A673 (cell line): ENCODE measurements around the gene BIVM.

Experiments
- EZH2 ChIP-seq: fragments of 200-600 bp; sonication (generic); IDR thresholded peaks from 2 replicates; pipeline ENCODE4 v1.6.1; 2017; ENCODE audit warnings: borderline replicate concordance, low read depth, mild to moderate bottlenecking, mixed read lengths, antibody characterized with exemption, low read length; ENCODE audit not compliant: poor library complexity, severe bottlenecking
- TF ChIP-seq, protein P1 (sequence below): fragments of 300-800, 200-600 bp; sonication (generic); conservative IDR thresholded peaks from 2 replicates; pipeline ENCODE4 v1.5.1; 2017; ENCODE audit warnings: low read depth, mild to moderate bottlenecking, antibody characterized with exemption, low read length, moderate library complexity, mixed read lengths

DNA sequence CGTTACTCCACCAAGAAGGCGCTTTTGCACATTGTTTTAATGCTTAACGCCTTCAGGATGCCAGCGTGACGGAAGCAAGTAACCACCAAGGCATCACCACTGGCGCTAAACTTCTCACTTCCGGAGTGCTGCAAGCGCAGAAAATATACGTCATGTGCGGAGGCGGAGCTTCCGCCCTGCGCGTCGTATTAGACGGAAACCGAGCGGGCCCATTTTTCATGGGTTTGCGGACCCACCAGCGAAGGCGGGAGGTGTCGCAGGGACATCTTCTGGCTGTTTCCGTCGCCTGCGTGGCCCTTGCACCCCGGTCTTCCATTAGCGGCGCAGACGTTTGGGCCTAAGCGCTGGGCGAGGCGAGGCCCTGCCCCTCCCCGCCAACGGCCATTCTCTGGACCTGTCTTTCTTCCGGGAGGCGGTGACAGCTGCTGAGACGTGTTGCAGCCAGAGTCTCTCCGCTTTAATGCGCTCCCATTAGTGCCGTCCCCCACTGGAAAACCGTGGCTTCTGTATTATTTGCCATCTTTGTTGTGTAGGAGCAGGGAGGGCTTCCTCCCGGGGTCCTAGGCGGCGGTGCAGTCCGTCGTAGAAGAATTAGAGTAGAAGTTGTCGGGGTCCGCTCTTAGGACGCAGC is 46.8 kb downstream of the BIVM start, which contains the start of gene ERCC5:
- no peak for TF ChIP-seq EZH2
- TF ChIP-seq, protein P1, sequence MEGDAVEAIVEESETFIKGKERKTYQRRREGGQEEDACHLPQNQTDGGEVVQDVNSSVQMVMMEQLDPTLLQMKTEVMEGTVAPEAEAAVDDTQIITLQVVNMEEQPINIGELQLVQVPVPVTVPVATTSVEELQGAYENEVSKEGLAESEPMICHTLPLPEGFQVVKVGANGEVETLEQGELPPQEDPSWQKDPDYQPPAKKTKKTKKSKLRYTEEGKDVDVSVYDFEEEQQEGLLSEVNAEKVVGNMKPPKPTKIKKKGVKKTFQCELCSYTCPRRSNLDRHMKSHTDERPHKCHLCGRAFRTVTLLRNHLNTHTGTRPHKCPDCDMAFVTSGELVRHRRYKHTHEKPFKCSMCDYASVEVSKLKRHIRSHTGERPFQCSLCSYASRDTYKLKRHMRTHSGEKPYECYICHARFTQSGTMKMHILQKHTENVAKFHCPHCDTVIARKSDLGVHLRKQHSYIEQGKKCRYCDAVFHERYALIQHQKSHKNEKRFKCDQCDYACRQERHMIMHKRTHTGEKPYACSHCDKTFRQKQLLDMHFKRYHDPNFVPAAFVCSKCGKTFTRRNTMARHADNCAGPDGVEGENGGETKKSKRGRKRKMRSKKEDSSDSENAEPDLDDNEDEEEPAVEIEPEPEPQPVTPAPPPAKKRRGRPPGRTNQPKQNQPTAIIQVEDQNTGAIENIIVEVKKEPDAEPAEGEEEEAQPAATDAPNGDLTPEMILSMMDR, result no peak
